D341Med (cell line): ENCODE data around the gene PARD3.
"Not testable (repeated sequence)": the region's sequence is repeated elsewhere in the genome, so short reads cannot be mapped to it uniquely, and the experiment has no call there.

Experiments
- DNase-seq: peaks from one replicate; pipeline ENCODE4 v3.0.0; 2012; ENCODE audit warnings: low spot score

PARD3 gene

GRCh38 chr10:34815185-34816084 lies at the start of gene PARD3:
Gene PARD3, minus strand, starts transcription at chr10:34815296. Its CDS starts 301 bp downstream, at chr10:34814995.
- peak; percentile 95 for DNase-seq

- no peak for DNase-seq
Measured at GRCh38 chr10:34864149-34865067, 49.3 kb upstream of the PARD3 start.

GRCh38 chr10:34862892-34863291 lies 47.8 kb upstream of the PARD3 start:
- no peak for DNase-seq

GRCh38 chr10:34861293-34862021 lies 46.4 kb upstream of the PARD3 start:
- DNase-seq: peak; percentile 76

GRCh38 chr10:34859170-34859569 lies 44.1 kb upstream of the PARD3 start:
- no peak for DNase-seq

- DNase-seq: no peak
Measured at GRCh38 chr10:34858003-34858402, 42.9 kb upstream of the PARD3 start.

- no peak for DNase-seq
Measured at GRCh38 chr10:34854147-34854601, 39.1 kb upstream of the PARD3 start.

- DNase-seq: no peak
Measured at GRCh38 chr10:34853357-34853756, 38.3 kb upstream of the PARD3 start.

GRCh38 chr10:34850558-34850957 lies 35.5 kb upstream of the PARD3 start:
- DNase-seq: no peak

GRCh38 chr10:34850036-34850435 lies 34.9 kb upstream of the PARD3 start:
- DNase-seq: no peak

- no peak for DNase-seq
Measured at GRCh38 chr10:34845070-34845469, 30.0 kb upstream of the PARD3 start.

GRCh38 chr10:34844448-34844847 lies 29.4 kb upstream of the PARD3 start:
- no peak for DNase-seq

- not testable (repeated sequence) for DNase-seq
Measured at GRCh38 chr10:34843470-34843869, 28.4 kb upstream of the PARD3 start.

- DNase-seq: no peak
Measured at GRCh38 chr10:34838366-34838900, 23.3 kb upstream of the PARD3 start.

- no peak for DNase-seq
Measured at GRCh38 chr10:34835908-34836508, 20.9 kb upstream of the PARD3 start.

- no peak for DNase-seq
Measured at GRCh38 chr10:34834274-34834673, 19.2 kb upstream of the PARD3 start.

GRCh38 chr10:34830217-34830822 lies 15.2 kb upstream of the PARD3 start:
- DNase-seq: no peak

GRCh38 chr10:34826857-34827766 lies 12.0 kb upstream of the PARD3 start:
- DNase-seq: no peak

GRCh38 chr10:34826221-34826620 lies 11.1 kb upstream of the PARD3 start:
- no peak for DNase-seq

GRCh38 chr10:34825414-34825813 lies 10.3 kb upstream of the PARD3 start:
- no peak for DNase-seq
